H7 (cell line): Measurements from ENCODE around the gene KCNJ9. TPM values are rescaled to one million over a fixed set of nuclear protein-coding genes. Genes with fewer than 3 reads are reported as not detected.
A peak's percentile ranks its signal among the peaks of the same experiment; 100 is the strongest.

Source experiments
- DNase-seq: peaks from one replicate; pipeline ENCODE4 v3.0.0; 2012
- H3K27me3 ChIP-seq: 2 replicates; pipeline ENCODE4 v1.6.0; 2011; ENCODE audit warnings: mild to moderate bottlenecking, low read length; ENCODE audit not compliant: control insufficient read depth, insufficient read depth
- H3K36me3 ChIP-seq: replicated peaks from 2 replicates; pipeline ENCODE4 v1.5.1; 2011; ENCODE audit warnings: low read length; ENCODE audit not compliant: control insufficient read depth, insufficient read depth
- H3K4me3 ChIP-seq: 2 replicates; pipeline ENCODE4 v1.5.1; 2011; ENCODE audit warnings: low read depth, mild to moderate bottlenecking, control low read depth, low read length, moderate library complexity; ENCODE audit not compliant: insufficient read depth
- total RNA-seq: library from RNA; depleted of rRNA; stranded (reverse); fragments of >200 nt; shearing (Covaris generic); gene quantifications from 2 replicates; pipeline ENCODE4 v1.2.3, GENCODE V29; 2014

The KCNJ9 gene
- total RNA-seq, 1 experiment from 2014 or later = not detected

DNA sequence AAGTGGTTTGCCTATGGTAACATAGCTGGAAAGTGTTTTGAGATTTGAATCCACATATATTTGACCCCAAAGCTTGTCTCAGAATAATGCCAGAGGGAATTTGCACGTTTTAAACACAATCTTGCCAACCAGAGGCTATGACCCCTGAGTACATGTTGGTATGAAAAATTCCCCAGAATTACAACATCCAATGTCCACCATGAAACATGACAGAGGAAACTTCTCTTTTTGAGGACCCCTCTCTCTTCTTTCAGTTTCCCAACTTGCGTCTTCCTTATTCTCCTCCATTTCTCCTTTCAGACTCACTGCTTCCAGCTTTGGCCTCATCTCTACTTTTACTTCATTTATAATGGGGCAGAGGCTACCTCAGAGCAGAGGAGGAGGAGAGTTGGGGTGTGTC, 5.5 kb upstream of the KCNJ9 start:
- DNase-seq = no peak
- Histone ChIP-seq H3K36me3 (no peaks in the 10 kb centered on the region), H3K4me3 (no peak overlapping the region), H3K27me3 (peaks cover 33% of the 10 kb centered on the region)

GRCh38 chr1:160076295-160076694, 5.0 kb upstream of the KCNJ9 start:
- Histone ChIP-seq H3K27me3 (peaks cover 33% of the 10 kb centered on the region), H3K4me3 (no peak overlapping the region), H3K36me3 (no peaks in the 10 kb centered on the region)
- no peak for DNase-seq

DNA sequence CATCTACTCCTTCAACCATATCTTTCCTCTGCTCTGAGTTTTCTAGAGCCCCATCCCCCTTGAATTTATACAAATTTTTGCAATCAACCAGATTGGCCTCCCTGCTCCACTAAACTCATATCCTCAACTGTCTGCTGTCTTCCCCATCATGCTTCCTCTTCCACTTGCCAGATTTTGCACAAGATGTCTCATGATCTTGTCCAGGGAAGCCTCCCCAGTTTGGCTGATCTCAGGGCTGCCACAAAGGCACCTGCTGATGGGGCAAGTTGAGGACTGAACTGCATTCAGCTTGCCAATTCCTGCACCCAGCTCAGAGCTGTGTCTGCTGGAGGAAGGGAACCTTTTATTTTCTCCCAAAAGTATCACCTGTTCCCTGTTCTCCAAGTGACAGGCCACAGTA, 3.9 kb upstream of the KCNJ9 start:
- Histone ChIP-seq H3K27me3 (peaks cover 36% of the 10 kb centered on the region), H3K4me3 (no peak overlapping the region), H3K36me3 (no peaks in the 10 kb centered on the region)
- DNase-seq = no peak

- DNase-seq = peak; percentile 90
- Histone ChIP-seq H3K36me3 (no peaks in the 10 kb centered on the region), H3K27me3 (peaks cover 45% of the 10 kb centered on the region), H3K4me3 (no peak overlapping the region)
Measured at GRCh38 chr1:160078512-160079195, 2.7 kb upstream of the KCNJ9 start.

DNA sequence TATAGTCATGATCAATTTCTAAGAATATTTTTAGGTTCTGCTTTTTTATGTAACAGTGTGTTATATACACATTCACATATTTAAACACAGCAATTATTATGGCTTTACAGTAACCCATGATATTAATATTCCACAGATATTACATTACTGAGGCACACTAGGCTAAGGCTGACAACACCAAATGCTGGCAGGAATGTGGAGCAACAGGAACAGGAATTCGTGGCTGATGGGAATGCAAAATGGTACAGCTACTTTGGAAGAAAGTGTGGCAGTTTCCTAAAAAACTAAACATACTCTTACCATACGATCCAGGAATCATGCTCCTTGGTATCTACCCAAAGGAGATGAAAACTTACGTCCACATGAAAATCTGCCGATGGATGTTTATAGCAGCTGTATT, 1.9 kb upstream of the KCNJ9 start:
- H3K27me3 ChIP-seq = peaks cover 52% of the 10 kb centered on the region
- no peak for DNase-seq
- H3K36me3 ChIP-seq = no peaks in the 10 kb centered on the region
- no peak overlapping the region for H3K4me3 ChIP-seq

GRCh38 chr1:160080381-160081100, 797 bp upstream of the KCNJ9 start:
- no peak overlapping the region for H3K4me3 ChIP-seq
- no peak for DNase-seq
- peaks cover 62% of the 10 kb centered on the region for H3K27me3 ChIP-seq
- H3K36me3 ChIP-seq = no peaks in the 10 kb centered on the region

DNA sequence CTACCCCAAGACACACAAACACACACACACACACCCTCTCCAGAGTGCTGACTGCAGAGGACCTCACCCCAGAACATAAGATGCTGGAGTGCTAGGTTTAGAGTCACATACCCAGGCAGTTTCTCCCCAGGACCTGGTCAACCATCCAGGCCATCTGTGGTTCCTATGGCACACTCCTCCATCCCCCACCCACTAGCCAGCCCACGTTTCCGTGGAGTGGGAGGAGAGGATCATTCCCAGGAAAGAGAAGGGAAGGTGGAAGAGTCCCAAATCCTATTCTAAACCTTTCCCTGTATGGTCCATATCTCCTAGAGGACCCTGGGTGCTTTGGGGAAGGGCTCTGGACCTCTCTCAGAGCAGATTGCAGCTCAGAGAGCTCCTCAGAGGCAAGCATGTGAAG, 1.1 kb downstream of the KCNJ9 start:
- H3K4me3 ChIP-seq = no peak overlapping the region
- peaks cover 64% of the 10 kb centered on the region for H3K27me3 ChIP-seq
- no peak for DNase-seq
- no peaks in the 10 kb centered on the region for H3K36me3 ChIP-seq

DNA sequence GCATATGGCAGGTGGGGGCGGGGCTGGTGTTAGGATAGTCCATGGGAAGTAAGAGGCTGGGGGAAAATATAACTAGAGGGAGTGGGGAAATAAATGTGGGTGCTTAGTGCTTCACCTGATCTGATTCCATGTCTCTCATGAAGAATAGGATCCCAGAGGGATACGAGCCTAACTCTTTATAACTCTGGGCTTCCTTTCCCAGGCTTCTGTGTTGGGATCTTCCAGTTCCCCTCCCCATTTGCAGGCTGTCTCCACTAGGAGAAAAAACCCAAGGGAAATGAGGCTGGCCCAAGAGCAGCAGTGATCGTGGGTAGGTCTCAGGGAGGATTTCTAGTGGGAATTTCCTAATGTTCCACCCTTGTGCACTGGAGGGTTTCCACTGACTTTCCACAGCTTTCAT, 1.6 kb downstream of the KCNJ9 start:
- Histone ChIP-seq H3K4me3 (no peak overlapping the region), H3K36me3 (no peaks in the 10 kb centered on the region), H3K27me3 (peaks cover 64% of the 10 kb centered on the region)
- peak; percentile 51 for DNase-seq

DNA sequence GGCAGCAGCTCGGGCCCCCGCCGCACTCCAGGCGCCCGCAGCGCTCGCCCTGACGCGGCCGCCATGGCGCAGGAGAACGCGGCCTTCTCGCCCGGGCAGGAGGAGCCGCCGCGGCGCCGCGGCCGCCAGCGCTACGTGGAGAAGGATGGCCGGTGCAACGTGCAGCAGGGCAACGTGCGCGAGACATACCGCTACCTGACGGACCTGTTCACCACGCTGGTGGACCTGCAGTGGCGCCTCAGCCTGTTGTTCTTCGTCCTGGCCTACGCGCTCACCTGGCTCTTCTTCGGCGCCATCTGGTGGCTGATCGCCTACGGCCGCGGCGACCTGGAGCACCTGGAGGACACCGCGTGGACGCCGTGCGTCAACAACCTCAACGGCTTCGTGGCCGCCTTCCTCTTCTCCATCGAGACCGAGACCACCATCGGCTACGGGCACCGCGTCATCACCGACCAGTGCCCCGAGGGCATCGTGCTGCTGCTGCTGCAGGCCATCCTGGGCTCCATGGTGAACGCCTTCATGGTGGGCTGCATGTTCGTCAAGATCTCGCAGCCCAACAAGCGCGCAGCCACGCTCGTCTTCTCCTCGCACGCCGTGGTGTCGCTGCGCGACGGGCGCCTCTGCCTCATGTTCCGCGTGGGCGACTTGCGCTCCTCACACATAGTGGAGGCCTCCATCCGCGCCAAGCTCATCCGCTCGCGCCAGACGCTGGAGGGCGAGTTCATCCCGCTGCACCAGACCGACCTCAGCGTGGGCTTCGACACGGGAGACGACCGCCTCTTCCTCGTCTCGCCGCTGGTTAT, 2.8 kb downstream of the KCNJ9 start:
- peak; percentile 96 for DNase-seq
- peaks cover 63% of the 10 kb centered on the region for H3K27me3 ChIP-seq
- peak overlapping the region; percentile 58 for H3K4me3 ChIP-seq
- H3K36me3 ChIP-seq = no peaks in the 10 kb centered on the region

- DNase-seq = peak; percentile 62
- peaks cover 58% of the 10 kb centered on the region for H3K27me3 ChIP-seq
- H3K36me3 ChIP-seq = no peaks in the 10 kb centered on the region
- H3K4me3 ChIP-seq = no peak overlapping the region
Measured at GRCh38 chr1:160084771-160085321, 3.5 kb downstream of the KCNJ9 start.

DNA sequence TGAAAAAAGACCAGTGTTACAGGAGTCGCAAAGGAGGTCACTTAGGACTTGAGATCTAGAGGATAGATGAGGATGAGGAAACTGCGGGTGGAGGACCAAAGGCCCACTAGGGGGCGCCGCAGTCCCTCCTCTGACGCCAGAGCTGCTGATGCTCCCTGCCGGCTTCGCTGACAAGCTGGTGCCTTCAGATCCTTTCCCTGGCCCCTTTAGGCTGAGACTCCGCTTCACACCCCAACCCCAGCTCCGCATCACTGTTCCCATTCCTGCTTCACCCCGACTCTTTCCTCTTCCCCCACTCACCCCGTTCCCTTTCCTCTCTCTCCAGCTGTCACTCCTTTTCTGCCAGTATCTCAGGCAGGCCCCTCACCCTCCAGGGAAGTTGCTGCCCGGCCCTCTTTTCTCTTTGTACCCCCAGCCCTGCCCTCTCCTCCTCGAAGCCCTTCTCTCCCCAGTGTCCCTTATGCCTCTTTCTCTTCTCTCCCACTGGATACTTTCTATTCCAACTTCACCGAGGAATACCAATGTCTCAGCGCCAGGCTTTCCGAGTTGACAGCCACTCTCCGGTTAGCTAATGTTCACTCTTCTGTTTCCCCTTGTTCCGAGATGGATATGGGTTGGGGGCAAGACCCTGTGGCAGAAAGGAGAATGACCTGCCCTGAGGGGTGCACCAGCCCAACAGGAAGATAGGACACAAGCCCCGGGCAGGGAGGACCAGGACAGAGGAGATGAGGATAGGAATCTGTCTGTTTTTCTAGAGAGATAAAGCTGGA, 4.5 kb downstream of the KCNJ9 start:
- DNase-seq = peak; percentile 97
- H3K4me3 ChIP-seq = no peak overlapping the region
- peaks cover 1% of the 10 kb centered on the region; the same call in 1 of the 2 replicates for H3K36me3 ChIP-seq
- peaks cover 48% of the 10 kb centered on the region for H3K27me3 ChIP-seq

DNA sequence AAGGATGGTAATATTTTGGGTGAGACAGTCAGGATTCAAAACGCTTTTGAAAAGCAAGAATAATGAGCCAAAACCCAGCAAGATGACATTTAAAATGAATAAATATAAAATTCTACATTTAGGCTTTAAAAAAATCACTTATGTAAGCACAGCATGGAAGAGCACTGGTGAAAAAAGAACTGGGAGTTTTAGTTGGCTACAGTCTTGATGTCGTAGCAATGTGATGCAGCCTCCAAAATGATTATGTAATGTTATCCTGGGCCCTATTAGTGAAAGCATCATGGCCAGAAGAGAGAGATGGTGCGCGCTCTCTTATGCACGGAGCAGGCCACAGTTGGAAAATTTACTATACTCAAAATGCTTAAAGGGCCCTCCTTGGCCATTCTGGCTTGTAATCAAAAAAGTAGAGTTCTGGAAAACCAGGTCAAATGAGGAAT, 5.1 kb downstream of the KCNJ9 start:
- H3K27me3 ChIP-seq = peaks cover 42% of the 10 kb centered on the region
- DNase-seq = no peak

GRCh38 chr1:160087118-160087662, 5.9 kb downstream of the KCNJ9 start:
- Histone ChIP-seq H3K4me3 (no peak overlapping the region), H3K36me3 (peaks cover 7% of the 10 kb centered on the region), H3K27me3 (peaks cover 34% of the 10 kb centered on the region)
- peak; percentile 54 for DNase-seq

More for the DNA sequence above, 5.1 kb downstream of the KCNJ9 start:
- Histone ChIP-seq H3K4me3 (no peak overlapping the region), H3K36me3 (peaks cover 3% of the 10 kb centered on the region)

DNA sequence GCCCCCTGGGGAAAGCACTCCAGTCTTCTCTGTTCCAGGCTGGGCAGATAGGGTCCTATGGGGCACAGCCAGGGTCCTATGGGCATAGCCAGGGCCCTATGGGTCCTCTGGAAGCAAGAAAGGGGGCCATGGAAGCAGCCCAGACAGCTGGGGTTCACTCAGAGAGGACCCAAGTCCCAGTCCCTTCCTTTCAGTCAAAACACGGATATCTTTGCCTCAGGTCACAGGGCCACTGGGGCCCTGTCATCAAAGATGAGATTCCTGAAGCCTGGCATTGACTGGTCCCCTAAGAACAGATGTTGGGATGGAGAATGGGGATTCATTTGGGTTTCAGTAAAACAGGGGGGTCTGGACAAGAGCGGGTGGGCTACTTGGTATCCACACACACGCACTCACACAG, 8.5 kb downstream of the KCNJ9 start:
- H3K27me3 ChIP-seq = peaks cover 7% of the 10 kb centered on the region
- H3K4me3 ChIP-seq = no peak overlapping the region
- peaks cover 10% of the 10 kb centered on the region for H3K36me3 ChIP-seq
- DNase-seq = no peak
